ENCODE results near the gene DIP2B.
"Not testable (repeated sequence)": the region's sequence is repeated elsewhere in the genome, so short reads cannot be mapped to it uniquely, and the experiment has no call there.

The DIP2B gene

GRCh38 chr12:50555471-50555885 lies 50.7 kb downstream of the DIP2B start:
- DNase-seq: no peak

DNA sequence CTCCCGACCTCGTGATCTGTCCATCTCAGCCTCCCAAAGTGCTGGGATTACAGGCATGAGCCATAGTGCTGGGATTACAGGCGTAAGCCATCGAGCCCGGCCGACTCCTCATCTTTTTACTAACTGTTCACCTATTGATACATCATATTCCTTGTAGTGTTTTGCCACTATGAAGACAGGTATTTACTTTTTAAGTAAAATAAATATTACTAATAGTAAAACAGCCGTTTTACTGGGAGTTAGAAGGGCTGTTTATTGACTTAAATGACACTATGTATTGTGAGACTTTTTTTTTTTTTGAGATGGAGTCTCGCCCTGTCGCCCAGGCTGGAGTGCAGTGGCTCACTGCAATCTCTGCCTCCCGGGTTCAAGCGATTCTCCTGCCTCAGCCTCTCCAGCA lies 51.5 kb downstream of the DIP2B start:
- no peak for DNase-seq

DNA sequence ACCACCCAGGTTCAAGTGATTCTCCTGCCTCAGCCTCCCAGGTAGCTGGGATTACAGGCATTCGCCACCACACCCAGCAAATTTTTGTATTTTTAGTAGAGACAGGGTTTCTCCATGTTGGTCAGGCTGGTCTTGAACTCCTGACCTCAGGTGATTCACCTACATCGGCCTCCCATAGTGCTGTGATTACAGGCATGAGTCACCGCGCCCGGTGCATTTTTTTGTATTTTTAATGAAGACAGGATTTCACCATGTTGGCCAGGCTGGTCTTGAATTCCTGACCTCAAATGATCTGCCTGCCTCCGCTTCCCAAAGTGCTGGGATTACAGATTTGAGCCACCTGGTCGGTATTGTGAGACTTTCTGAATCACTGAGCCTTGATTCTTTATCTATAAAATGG lies 52.0 kb downstream of the DIP2B start:
- DNase-seq: not testable (repeated sequence)

DNA sequence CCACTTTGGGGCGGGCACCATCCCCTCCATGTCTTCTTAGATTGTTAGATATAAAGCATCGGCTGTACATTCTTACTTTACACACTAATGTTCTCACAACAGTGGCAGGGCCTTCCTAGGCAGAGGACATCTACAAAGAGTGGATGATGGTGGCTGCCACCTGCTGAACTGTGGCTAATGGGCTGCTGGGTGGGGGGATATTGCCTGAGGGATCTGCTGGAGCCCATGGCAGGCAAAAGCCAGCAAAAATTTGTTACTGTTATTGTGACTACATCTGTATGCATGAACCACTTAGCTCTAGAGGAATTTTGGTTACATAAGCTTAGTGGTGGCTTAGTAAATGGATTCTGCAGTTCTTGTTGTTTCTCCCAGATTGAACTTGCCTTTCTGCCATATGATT lies 52.6 kb downstream of the DIP2B start:
- no peak for DNase-seq

DNA sequence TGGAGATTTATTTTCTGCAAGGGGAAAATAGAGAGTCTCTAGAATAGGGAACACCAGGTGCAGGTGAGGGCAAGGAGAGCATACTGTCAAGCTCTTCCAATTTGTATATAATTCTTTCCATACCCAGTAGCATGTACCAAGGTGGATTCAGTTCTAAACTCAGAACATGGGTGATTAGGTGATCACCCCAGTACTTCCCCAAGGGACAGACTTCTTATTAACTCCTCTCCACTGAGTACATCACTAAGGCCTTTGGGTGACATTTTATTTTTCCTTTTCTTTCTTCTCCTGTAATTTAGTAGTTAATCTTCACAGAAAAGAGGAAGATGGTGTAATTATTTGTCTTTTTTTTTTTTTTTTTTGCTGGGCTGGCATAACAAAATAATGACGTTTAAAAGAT lies 54.2 kb downstream of the DIP2B start:
- DNase-seq: no peak

GRCh38 chr12:50562520-50563433 lies 58.0 kb downstream of the DIP2B start:
- no peak for DNase-seq

GRCh38 chr12:50563434-50563787 lies 58.6 kb downstream of the DIP2B start:
- DNase-seq: no peak

GRCh38 chr12:50564237-50564947 lies 59.6 kb downstream of the DIP2B start:
- no peak for DNase-seq

DNA sequence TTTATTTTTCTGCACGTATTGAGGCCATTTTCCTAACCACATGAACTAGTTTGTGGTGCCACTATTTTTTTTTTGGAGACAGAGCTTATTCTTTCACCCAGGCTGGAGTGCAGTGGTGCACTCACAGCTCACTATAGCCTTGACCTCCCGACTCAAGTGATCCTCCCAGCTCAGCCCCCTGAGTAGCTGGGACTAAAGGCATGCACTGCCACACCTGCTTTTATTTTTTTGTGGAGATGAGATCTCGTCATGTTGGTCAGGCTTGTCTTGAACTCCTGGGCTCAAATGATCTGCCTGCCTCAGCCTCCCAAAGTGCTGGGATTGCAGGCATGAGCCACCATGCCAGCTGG lies 60.1 kb downstream of the DIP2B start:
- DNase-seq: no peak

DNA sequence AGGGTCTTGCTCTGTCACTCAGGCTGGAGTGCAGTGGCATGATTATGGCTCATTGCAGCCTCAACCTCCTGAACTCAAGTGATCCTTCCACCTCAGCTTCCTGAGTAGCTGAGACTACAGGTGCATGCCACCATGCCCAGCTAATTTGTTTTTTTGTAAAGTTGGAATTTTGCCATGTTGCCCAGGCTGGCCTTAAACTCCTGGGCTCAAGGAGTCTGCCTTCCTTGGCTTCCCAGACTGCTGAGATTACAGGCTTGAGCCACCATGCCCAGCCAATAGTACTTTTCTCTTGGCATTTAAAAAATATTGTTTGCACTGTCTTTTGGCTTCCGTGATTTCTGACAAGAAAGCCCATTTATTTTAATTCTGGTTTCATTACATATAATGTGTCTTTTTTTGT lies 61.3 kb downstream of the DIP2B start:
- DNase-seq: no peak

GRCh38 chr12:50567926-50568325 lies 63.1 kb downstream of the DIP2B start:
- DNase-seq: no peak

DNA sequence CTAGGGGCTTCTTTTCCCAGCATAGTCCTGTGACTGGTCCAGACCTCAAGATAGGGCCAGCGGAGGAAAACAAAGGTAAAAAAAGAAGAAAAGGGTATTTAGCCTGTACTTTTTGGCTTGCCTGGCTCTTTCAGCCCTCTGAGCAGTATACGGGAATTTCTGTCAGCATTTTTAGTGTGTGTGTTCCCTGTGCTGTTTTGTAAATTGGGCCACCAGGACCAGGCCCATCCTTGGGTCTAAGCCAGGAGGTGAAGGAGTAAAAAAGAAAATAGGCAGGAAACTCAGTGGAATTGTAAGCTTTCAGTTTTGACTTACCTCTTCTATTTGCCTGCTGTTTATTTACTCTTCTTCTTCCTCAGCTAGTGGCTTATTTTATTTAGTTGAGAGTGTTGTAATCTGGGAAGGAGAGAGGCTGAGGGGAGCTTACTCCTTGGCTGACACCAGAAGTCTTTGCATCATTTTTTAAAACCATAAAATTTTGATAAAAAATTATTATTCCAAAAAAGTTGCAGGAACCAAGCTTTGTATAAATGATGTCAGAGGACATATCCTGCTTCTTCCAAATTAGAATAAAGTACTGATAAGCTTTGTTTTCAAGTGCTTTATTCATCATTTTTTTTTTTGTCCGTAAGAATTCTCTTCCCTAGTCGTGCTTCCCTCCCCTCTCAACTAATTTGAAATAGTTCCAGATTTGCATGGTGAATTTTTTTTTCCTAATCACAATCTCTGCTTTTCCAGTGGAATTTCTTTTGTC lies 63.7 kb downstream of the DIP2B start:
- DNase-seq: no peak

GRCh38 chr12:50569321-50569720 lies 64.5 kb downstream of the DIP2B start:
- DNase-seq: no peak

GRCh38 chr12:50569876-50570275 lies 65.1 kb downstream of the DIP2B start:
- no peak for DNase-seq

DNA sequence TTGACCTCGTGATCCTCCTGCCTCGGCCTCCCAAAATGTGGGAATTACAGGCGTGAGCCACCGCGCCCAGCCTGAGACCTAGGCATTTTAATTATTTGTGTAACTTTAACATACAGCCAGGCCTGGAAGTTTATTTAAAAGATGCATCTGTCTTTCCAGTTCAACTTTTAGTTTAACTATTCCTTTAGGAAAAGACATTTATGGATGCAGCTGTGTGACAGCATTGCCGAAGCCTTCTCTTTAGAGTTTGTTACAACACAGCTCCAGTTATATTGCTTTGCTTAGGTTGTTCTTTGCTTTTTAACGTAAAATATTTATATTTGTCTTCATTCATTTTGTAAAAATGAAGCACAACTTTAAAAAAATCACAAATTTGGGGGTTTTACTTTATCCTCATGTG lies 67.0 kb downstream of the DIP2B start:
- DNase-seq: no peak

DNA sequence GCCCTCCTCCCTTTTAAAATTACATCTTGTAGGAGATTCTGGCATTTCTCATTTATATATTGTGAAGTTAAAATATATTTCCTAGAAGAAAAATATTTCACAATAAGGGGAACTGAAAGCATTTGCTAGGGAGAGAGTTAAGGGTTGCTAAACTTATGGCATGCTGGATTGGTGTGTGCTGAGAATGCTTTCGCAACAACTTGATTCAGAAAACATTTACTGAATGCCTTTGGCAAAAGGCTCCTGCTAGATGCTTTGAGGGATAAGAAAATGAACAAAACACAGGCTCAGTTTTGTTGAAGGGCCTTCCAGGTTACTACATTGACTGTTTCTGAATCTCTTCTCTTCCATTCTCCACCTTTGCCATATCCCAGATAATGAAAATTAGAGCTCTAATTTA lies 67.5 kb downstream of the DIP2B start:
- DNase-seq: no peak

DNA sequence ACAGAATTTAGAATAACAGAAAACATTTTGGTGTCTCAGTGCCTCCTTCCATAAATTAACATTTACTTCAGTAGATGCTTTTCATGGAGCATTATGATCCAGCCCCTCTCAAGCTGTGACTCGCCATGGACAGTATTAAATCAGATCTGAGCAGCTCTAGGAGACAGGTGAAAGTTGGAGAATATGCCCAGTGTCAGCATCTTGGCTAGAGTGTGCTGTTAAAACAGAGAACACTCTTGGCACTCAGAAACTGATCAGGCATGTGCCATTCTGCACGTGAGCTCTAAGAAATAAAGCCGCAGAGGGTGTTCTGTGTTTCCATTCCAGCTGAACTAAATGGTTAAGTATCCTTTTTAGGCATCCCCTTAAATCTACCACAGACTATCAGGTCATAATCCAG lies 68.0 kb downstream of the DIP2B start:
- no peak for DNase-seq

DNA sequence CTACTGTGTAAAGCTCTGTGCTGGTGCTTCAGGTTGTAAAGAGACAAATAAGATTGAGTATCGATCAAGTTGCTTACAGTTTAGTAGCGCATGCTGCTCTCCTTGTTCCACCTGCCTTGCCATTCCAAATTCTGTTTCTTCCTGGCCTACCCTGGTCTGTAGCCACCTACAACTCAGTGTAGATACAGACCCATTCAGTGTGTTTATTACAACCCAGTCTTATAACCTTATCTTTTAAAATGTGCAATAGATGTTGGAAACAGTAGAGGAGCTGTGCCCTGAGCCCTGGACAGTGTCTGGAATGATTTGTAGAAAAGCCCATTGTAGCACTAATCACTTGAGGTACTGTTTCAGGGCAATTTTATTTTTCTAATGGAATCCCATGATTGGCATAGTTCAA lies 68.5 kb downstream of the DIP2B start:
- DNase-seq: no peak

DNA sequence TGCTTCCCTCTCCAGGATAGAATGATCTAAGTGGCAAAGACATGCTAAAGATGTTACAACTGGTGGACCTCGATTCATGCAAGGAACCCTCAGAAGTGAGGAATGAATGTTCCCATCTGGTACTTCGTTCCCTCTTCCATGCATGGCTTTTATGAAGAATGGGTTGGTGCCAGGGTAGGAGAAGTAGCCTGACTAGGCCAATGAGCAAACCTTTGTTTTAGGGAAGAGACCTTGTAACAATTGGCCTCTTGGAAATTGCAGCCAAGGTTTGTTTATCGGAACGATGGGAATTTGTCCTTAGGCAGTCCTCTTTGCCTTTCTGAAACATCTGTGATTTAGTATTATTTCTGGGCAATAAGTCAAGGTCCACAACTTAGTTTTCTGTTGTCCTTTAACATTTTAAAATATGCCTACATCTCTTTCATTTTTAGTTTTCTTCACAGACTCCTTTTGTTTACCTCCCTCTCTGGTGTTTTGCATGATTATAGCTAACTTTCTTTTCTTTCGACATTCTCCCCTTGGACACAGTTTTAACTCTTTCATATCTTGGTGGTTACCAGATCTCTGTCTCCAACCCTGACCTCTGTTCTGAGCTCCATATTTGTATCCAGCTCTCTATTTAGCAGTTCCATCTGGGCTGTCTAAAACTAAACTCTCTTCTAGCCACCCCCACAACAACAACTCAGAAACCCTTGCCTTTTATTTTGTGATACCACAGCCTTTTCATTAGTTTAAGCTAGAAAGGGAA lies 70.0 kb downstream of the DIP2B start:
- DNase-seq: no peak

GRCh38 chr12:50579757-50580267 lies 75.0 kb downstream of the DIP2B start:
- DNase-seq: no peak

- no peak for DNase-seq
Measured at GRCh38 chr12:50580436-50580835, 75.7 kb downstream of the DIP2B start.

DNA sequence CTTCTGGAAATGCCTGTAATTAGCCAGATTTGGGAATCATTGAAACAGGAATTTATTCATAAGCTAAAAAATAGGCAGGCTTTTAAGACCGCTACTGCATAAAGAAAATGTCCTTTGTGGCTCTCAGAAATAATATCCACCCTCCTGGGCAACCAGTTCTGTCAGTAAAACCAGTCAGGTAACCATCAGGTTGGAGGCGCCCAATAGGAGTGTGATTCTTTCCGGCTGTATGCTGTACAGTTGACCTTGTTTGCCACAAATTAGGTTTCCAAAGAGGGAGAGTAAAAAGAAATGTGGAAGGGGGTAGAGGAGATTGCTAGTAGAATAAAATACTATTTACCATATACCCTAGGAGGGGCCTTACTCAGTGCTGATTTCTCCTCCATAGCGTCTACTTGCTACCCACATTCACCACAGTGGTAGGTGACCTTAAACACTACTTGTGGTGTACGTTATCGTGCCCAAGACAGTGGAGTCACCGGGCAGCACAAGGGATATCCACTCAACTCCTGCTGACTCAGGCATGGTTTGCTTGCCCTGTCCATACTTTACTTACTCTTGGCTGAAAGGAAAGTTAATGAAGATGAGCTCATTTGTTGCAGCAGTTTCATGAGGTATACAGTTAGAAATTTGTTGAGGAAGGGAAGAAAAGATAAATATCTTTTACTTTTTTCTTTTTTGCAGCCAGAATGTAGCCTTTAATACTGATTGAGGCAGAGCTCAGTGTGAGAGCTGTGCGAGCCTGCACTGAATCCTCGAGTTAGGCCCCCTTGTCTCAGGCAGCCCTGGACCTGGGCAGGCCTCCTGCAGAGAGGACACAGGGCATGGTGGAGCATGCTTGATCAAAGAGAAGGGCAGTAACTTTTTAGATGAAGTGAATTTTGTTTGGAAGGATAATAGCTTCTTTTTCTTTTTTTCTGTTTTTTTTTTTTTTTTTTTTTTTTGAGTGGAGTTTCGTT lies 76.7 kb downstream of the DIP2B start:
- DNase-seq: no peak
